Measurements from ENCODE around the gene CCDC174. TPM values are rescaled to one million over a fixed set of nuclear protein-coding genes. Genes with fewer than 3 reads are reported as not detected.

CCDC174 gene
- total RNA-seq, 5 donors from 2014 or later (not counting 1 experiment from before 2014, with no cell fraction given), result 36.1 to 48.9 (median 40.6) TPM

DNA sequence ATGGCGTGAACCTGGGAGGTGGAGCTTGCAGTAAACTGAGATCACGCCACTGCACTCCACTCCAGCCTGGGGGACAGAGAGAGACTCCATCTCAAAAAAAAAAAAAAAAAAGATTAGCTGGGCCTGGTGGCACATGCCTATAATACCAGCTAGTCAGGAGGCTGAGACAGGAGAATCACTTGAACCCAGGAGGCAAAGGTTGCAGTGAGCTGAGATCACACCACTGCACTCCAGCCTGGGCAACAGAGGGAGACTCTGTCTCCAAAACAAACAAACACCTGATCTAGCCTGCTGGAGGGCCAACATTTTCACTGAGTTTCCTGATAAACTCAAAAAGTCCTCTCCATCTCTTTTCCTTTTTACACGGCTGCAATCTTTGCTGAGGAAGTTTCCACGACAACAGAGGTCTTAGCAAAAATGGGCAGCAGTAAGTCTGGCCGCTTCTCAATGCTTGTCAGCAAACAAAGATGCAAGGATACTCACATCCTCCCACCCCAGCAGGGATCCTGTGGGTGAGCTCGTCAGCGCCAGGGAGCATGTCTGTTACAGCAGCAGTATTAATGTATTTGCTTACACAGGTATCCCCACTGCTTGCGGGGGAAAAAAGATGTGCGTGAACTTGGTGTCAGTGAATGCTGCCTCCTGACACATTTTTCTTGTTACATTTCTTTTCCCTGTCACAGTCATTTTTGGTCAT lies 21.0 kb upstream of the CCDC174 start:
- DNase-seq (no peak), ATAC-seq (replicated peaks in 1 of 4) (no peak)
- peaks cover 0 to 36% of the 10 kb centered on the region in 2 experiments for H3K27me3 ChIP-seq (replicated peaks in 1 of 2; ENCODE audit: control insufficient read depth in 2 of 2, extremely low read depth in 1 of 2, insufficient read depth in 2 of 2, low read length in 1 of 2)
- H3K36me3 ChIP-seq (ENCODE audit: control insufficient read depth in 2 of 2, extremely low read depth in 1 of 2, insufficient read depth in 1 of 2, low read length in 1 of 2), result no peaks in the 10 kb centered on the region
- Mint-ChIP-seq H3K27me3 (peaks cover 17 to 24% of the 10 kb centered on the region in 2 donors), H3K4me3 (no peak overlapping the region), H3K9me3 (no peaks in the 10 kb centered on the region), H3K4me1 (no peaks in the 10 kb centered on the region), H3K36me3 (no peaks in the 10 kb centered on the region), H3K27ac (no peak overlapping the region)
- H3K27ac ChIP-seq (ENCODE audit: low read length), result no peak overlapping the region
- 81% methylated on average over 3 of the region's 9 CpGs for WGBS (ENCODE audit: insufficient coverage)
- H3K9me3 ChIP-seq, result no peaks in the 10 kb centered on the region
- ChIA-PET POLR2A (no interaction called here), CTCF (interaction anchor here (0.7 to 2.6 kb wide), 3 partner anchors 9 to 291 kb away, joined by 3 to 12 read pairs (median 7); no protein-coding TSS in a partner anchor)
- no peaks in the 10 kb centered on the region for H3K4me1 ChIP-seq (ENCODE audit: control insufficient read depth in 1 of 2, extremely low read depth in 1 of 2, insufficient read depth in 2 of 2, low read length in 2 of 2)
- no peak overlapping the region for H3K4me3 ChIP-seq (ENCODE audit: control insufficient read depth in 1 of 2, extremely low read depth in 1 of 2, low read length in 1 of 2)

DNA sequence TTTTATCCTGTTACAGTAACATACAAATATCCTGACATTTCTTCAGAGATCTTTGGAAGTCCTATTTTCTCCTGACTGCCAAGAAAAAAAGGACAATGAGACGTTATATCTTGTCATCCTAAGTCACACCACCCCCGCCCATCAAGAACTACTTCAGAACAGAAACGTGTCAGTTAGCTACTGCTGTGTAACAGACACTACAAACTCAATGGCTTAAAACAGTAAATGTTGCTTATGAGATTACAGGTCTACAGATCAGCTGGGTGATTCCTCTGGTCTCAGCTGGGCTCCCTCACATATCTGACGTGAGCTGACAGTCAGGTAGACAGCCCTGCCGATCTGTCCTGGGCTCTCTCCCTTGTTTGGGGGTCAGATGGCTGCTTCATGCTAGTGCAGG lies 20.5 kb upstream of the CCDC174 start:
- H3K27ac ChIP-seq (ENCODE audit: low read length), result no peak overlapping the region
- peaks cover 0 to 40% of the 10 kb centered on the region in 2 experiments for H3K27me3 ChIP-seq (replicated peaks in 1 of 2; ENCODE audit: control insufficient read depth in 2 of 2, extremely low read depth in 1 of 2, insufficient read depth in 2 of 2, low read length in 1 of 2)
- Mint-ChIP-seq H3K27ac (no peak overlapping the region), H3K4me1 (no peaks in the 10 kb centered on the region), H3K4me3 (no peak overlapping the region), H3K36me3 (no peaks in the 10 kb centered on the region), H3K9me3 (no peaks in the 10 kb centered on the region), H3K27me3 (peaks cover 20 to 26% of the 10 kb centered on the region in 2 donors)
- H3K36me3 ChIP-seq (ENCODE audit: control insufficient read depth in 2 of 2, extremely low read depth in 1 of 2, insufficient read depth in 1 of 2, low read length in 1 of 2), result no peaks in the 10 kb centered on the region
- POLR2A ChIA-PET, result no interaction called here
- CTCF ChIA-PET, result interaction anchor here (0.6 to 2.6 kb wide), 2 partner anchors 18 to 290 kb away, joined by 4 to 12 read pairs; no protein-coding TSS in a partner anchor
- no peak for DNase-seq
- WGBS (ENCODE audit: insufficient coverage), result 89% methylated on average over 2 of the region's 5 CpGs
- no peak overlapping the region for H3K4me3 ChIP-seq (ENCODE audit: control insufficient read depth in 1 of 2, extremely low read depth in 1 of 2, low read length in 1 of 2)
- ATAC-seq (replicated peaks in 1 of 4), result no peak
- no peaks in the 10 kb centered on the region for H3K9me3 ChIP-seq
- no peaks in the 10 kb centered on the region for H3K4me1 ChIP-seq (ENCODE audit: control insufficient read depth in 1 of 2, extremely low read depth in 1 of 2, insufficient read depth in 2 of 2, low read length in 2 of 2)

- POLR2A ChIA-PET, result interaction anchor here (0.5 to 0.6 kb wide), 2 partner anchors 19 to 1946 kb away, joined by 3 read pairs; no protein-coding TSS in a partner anchor
- Mint-ChIP-seq H3K4me1 (no peaks in the 10 kb centered on the region), H3K9me3 (no peaks in the 10 kb centered on the region)
Observed at GRCh38 chr3:14631687-14632441, 19.7 kb upstream of the CCDC174 start.

GRCh38 chr3:14632442-14632930 lies 19.1 kb upstream of the CCDC174 start:
- H3K9me3 Mint-ChIP-seq, result no peaks in the 10 kb centered on the region
- Histone ChIP-seq H3K4me1 (ENCODE audit: control insufficient read depth in 1 of 2, extremely low read depth in 1 of 2, insufficient read depth in 2 of 2, low read length in 2 of 2) (no peaks in the 10 kb centered on the region), H3K27ac (ENCODE audit: low read length) (no peak overlapping the region), H3K36me3 (ENCODE audit: control insufficient read depth in 2 of 2, extremely low read depth in 1 of 2, insufficient read depth in 1 of 2, low read length in 1 of 2) (no peaks in the 10 kb centered on the region), H3K9me3 (no peaks in the 10 kb centered on the region), H3K4me3 (ENCODE audit: control insufficient read depth in 1 of 2, extremely low read depth in 1 of 2, low read length in 1 of 2) (no peak overlapping the region), H3K27me3 (replicated peaks in 1 of 2; ENCODE audit: control insufficient read depth in 2 of 2, extremely low read depth in 1 of 2, insufficient read depth in 2 of 2, low read length in 1 of 2) (peaks cover 0 to 38% of the 10 kb centered on the region in 2 experiments)
- peaks cover 28 to 32% of the 10 kb centered on the region in 2 donors for H3K27me3 Mint-ChIP-seq
- H3K4me1 Mint-ChIP-seq, result no peaks in the 10 kb centered on the region
- no peaks in the 10 kb centered on the region for H3K36me3 Mint-ChIP-seq
- H3K4me3 Mint-ChIP-seq, result no peak overlapping the region
- ChIA-PET POLR2A (interaction anchor here (0.5 to 0.6 kb wide), 3 partner anchors 18 to 1946 kb away, joined by 3 to 4 read pairs (median 3); no protein-coding TSS in a partner anchor), CTCF (interaction anchor here (1.0 to 2.6 kb wide), 3 partner anchors 289 to 291 kb away, joined by 3 to 12 read pairs (median 4); no protein-coding TSS in a partner anchor)
- H3K27ac Mint-ChIP-seq, result no peak overlapping the region
- 42% methylated on average over 4 of the region's 4 CpGs for WGBS (ENCODE audit: insufficient coverage)
- no peak for ATAC-seq (replicated peaks in 1 of 4)
- no peak for DNase-seq

More at GRCh38 chr3:14631687-14632441, 19.7 kb upstream of the CCDC174 start:
- Histone ChIP-seq H3K4me1 (ENCODE audit: control insufficient read depth in 1 of 2, extremely low read depth in 1 of 2, insufficient read depth in 2 of 2, low read length in 2 of 2) (no peaks in the 10 kb centered on the region), H3K9me3 (no peaks in the 10 kb centered on the region), H3K27me3 (replicated peaks in 1 of 2; ENCODE audit: control insufficient read depth in 2 of 2, extremely low read depth in 1 of 2, insufficient read depth in 2 of 2, low read length in 1 of 2) (peaks cover 0 to 37% of the 10 kb centered on the region in 2 experiments), H3K36me3 (ENCODE audit: control insufficient read depth in 2 of 2, extremely low read depth in 1 of 2, insufficient read depth in 1 of 2, low read length in 1 of 2) (no peaks in the 10 kb centered on the region), H3K4me3 (ENCODE audit: control insufficient read depth in 1 of 2, extremely low read depth in 1 of 2, low read length in 1 of 2) (no peak overlapping the region), H3K27ac (ENCODE audit: low read length) (no peak overlapping the region)
- Mint-ChIP-seq H3K27me3 (peaks cover 28% of the 10 kb centered on the region in 2 donors), H3K36me3 (no peaks in the 10 kb centered on the region), H3K4me3 (no peak overlapping the region), H3K27ac (no peak overlapping the region)
- no peak for DNase-seq
- CTCF ChIA-PET, result interaction anchor here (0.6 to 2.6 kb wide), 3 partner anchors 17 to 292 kb away, joined by 3 to 12 read pairs (median 4); no protein-coding TSS in a partner anchor
- WGBS (ENCODE audit: insufficient coverage), result 64% methylated on average over 2 of the region's 8 CpGs
- no peak for ATAC-seq (replicated peaks in 1 of 4)

DNA sequence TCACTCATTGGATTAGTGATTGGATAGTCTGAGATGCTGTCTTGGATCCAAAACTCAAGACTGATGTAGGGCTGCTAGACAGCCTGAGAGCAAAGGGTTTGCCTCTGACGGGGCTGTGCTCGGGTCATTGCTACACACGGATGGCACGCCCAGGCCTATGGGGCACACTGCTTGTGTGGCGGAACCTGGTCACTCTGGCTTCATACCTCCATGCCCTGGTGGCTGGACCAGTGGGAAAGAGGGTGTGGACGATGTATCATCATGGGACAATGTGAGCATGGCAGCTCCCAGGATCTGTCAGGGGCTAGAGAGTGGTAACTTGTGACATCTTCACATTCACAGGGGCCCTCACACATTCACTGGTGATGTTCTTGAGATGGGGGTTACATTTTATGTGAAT lies 18.1 kb upstream of the CCDC174 start:
- POLR2A ChIA-PET, result interaction anchor here in 1 of 2 donors (0.6 kb wide), 1 partner anchor 476 kb away, joined by 4 read pairs; no protein-coding TSS in a partner anchor
- Histone ChIP-seq H3K9me3 (no peaks in the 10 kb centered on the region), H3K36me3 (ENCODE audit: control insufficient read depth in 2 of 2, extremely low read depth in 1 of 2, insufficient read depth in 1 of 2, low read length in 1 of 2) (no peaks in the 10 kb centered on the region), H3K4me1 (ENCODE audit: control insufficient read depth in 1 of 2, extremely low read depth in 1 of 2, insufficient read depth in 2 of 2, low read length in 2 of 2) (no peaks in the 10 kb centered on the region), H3K27ac (ENCODE audit: low read length) (no peak overlapping the region), H3K4me3 (ENCODE audit: control insufficient read depth in 1 of 2, extremely low read depth in 1 of 2, low read length in 1 of 2) (no peak overlapping the region), H3K27me3 (replicated peaks in 1 of 2; ENCODE audit: control insufficient read depth in 2 of 2, extremely low read depth in 1 of 2, insufficient read depth in 2 of 2, low read length in 1 of 2) (peaks cover 0 to 33% of the 10 kb centered on the region in 2 experiments)
- Mint-ChIP-seq H3K4me1 (no peaks in the 10 kb centered on the region), H3K4me3 (no peak overlapping the region), H3K27ac (no peak overlapping the region), H3K36me3 (no peaks in the 10 kb centered on the region), H3K9me3 (no peaks in the 10 kb centered on the region), H3K27me3 (peaks cover 30 to 35% of the 10 kb centered on the region in 2 donors)
- WGBS (ENCODE audit: insufficient coverage), result 94% methylated on average over 4 of the region's 6 CpGs
- CTCF ChIA-PET, result interaction anchor here in 1 of 2 donors (1.0 to 1.5 kb wide), 2 partner anchors 288 to 290 kb away, joined by 3 to 4 read pairs; no protein-coding TSS in a partner anchor
- ATAC-seq (replicated peaks in 1 of 4) (no peak), DNase-seq (no peak)

DNA sequence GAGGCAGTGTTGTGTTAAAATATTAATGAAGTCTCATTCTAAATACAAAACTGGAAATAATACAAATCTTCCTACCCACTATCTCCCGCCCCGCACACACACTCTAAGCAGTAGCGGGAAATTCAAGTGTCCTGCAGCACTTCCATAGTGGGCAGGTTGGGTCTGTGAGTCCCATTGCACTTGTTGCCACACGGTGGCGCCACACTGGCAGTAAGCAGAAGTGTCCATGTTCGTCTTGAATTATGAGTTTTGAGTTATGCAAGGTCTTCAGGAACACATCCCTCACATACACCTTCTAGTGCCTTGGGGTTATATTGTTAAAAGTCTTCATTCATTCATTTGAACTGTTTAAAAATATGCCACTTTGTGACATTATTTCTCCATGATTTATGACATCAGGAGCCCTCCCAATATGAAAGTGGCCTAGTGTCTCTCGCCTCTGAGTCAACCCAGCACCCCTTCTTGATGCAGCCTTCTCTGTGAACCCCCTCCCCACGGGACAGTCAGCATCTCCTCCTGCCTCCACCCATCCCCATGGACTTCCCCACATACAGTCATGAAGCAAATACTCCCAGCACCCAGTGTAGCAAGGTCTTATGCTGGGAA lies 17.6 kb upstream of the CCDC174 start:
- Mint-ChIP-seq H3K36me3 (no peaks in the 10 kb centered on the region), H3K4me3 (no peak overlapping the region), H3K4me1 (no peaks in the 10 kb centered on the region), H3K27ac (no peak overlapping the region), H3K27me3 (peaks cover 27 to 36% of the 10 kb centered on the region in 2 donors), H3K9me3 (no peaks in the 10 kb centered on the region)
- WGBS (ENCODE audit: insufficient coverage), result 50% methylated on average over 2 of the region's 8 CpGs
- Histone ChIP-seq H3K4me3 (ENCODE audit: control insufficient read depth in 1 of 2, extremely low read depth in 1 of 2, low read length in 1 of 2) (no peak overlapping the region), H3K27ac (ENCODE audit: low read length) (no peak overlapping the region), H3K4me1 (ENCODE audit: control insufficient read depth in 1 of 2, extremely low read depth in 1 of 2, insufficient read depth in 2 of 2, low read length in 2 of 2) (no peaks in the 10 kb centered on the region), H3K36me3 (ENCODE audit: control insufficient read depth in 2 of 2, extremely low read depth in 1 of 2, insufficient read depth in 1 of 2, low read length in 1 of 2) (no peaks in the 10 kb centered on the region), H3K9me3 (no peaks in the 10 kb centered on the region), H3K27me3 (replicated peaks in 1 of 2; ENCODE audit: control insufficient read depth in 2 of 2, extremely low read depth in 1 of 2, insufficient read depth in 2 of 2, low read length in 1 of 2) (peaks cover 0 to 28% of the 10 kb centered on the region in 2 experiments)
- ChIA-PET CTCF (interaction anchor here in 1 of 2 donors (1.4 kb wide), 1 partner anchor 288 kb away, joined by 6 read pairs; no protein-coding TSS in a partner anchor), POLR2A (no interaction called here)
- ATAC-seq (replicated peaks in 1 of 4) (peak; percentile 59 to 76 (median 68)), DNase-seq (peak in 34 of 35 experiments; percentile 22 to 78 (median 50))

Data from T-cell (primary cell).